ENCODE data around the gene HACE1.

DNA sequence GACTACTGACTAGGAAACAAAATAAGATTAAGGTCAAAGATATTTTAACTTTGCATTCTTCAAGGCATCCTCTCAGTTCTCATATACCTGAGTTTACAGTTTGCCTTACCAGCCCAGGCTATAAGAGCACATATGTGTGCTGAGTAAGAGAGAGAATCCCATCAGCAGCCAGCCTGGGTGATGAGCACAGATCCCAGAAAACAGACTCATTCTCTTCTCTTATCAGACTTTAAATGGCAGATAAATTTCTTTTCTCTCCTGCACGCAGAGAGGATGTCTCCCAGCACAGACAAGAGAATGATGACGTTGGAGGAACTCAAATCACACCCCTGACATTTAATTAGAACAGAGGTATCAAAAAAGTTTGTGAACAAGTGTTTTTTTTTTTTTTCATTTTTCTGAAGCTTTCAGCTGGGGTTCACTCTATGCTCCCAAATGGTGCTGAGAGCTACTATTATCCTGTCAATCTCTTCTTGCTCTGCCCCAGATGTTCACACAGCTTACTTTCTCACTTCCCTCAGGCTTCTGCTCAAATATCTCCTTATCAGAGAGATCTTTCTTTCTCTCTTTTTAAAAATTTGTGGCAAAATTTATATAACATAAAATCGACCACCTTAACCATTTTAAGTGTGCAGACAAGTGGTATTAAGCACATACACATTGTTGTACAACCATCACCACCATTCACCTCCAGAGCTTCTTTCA lies 22.4 kb upstream of the HACE1 start:
- TF ChIP-seq CTCF (IDR thresholded peaks at IDR 0.05; ENCODE audit: low read depth, low read length) (no peak), MYC (IDR thresholded peaks at IDR 0.05; ENCODE audit: low read depth, low read length) (no peak)

Data from NB4 (cell line).